Endothelial cell of umbilical vein (primary cell): ENCODE data around the gene OSGEP.

ENCODE experiments used
- CTCF ChIP-seq, 2 donors: IDR thresholded peaks; 1 replicate in 1 of 2; 2 replicates in 1 of 2; pipeline ENCODE4 v1.5.1; 2011; ENCODE audit warnings: low read length in 2 of 2, mild to moderate bottlenecking in 2 of 2, moderate library complexity in 2 of 2, control low read depth in 1 of 2, inconsistent platforms in 1 of 2, low read depth in 1 of 2; ENCODE audit not compliant: insufficient read depth in 1 of 2; ENCODE audit errors: extremely low read depth in 1 of 2
- EZH2 ChIP-seq: IDR thresholded peaks from 2 replicates; pipeline ENCODE4 v1.6.1; 2012; ENCODE audit warnings: borderline replicate concordance, low read depth, mild to moderate bottlenecking, moderate library complexity, low read length, inconsistent platforms; ENCODE audit not compliant: severe bottlenecking
- FOS ChIP-seq: IDR thresholded peaks from 2 replicates; pipeline ENCODE4 v1.6.1; 2011; ENCODE audit warnings: mild to moderate bottlenecking, low read length, moderate library complexity, borderline replicate concordance; ENCODE audit not compliant: insufficient read depth
- JUN ChIP-seq: IDR thresholded peaks from 2 replicates; pipeline ENCODE4 v1.6.1; 2011; ENCODE audit warnings: borderline replicate concordance, low read depth; ENCODE audit not compliant: insufficient read length, insufficient read depth
- MAX ChIP-seq: IDR thresholded peaks from 2 replicates; pipeline ENCODE4 v1.6.1; 2011; ENCODE audit not compliant: insufficient read depth, insufficient read length
- MYC ChIP-seq: IDR thresholded peaks from one replicate; pipeline ENCODE4 v1.6.1; 2011; ENCODE audit warnings: mild to moderate bottlenecking, low read depth, low read length
- POLR2A ChIP-seq: IDR thresholded peaks from 2 replicates; pipeline ENCODE4 v1.6.1; 2012; ENCODE audit warnings: low read depth, mild to moderate bottlenecking, control low read depth, low read length

- no peak for TF ChIP-seq MAX
- TF ChIP-seq EZH2, result no peak
- no peak for TF ChIP-seq JUN
- no peak for TF ChIP-seq CTCF (IDR thresholded peaks at IDR 0.05; ENCODE audit: extremely low read depth in 1 of 2, insufficient read depth in 1 of 2, low read depth in 1 of 2, low read length in 2 of 2)
- no peak for TF ChIP-seq POLR2A
- TF ChIP-seq FOS, result no peak
- TF ChIP-seq MYC, result no peak
These were observed 26.6 kb downstream of the OSGEP start for GRCh38 chr14:20428010-20428365.
